GM12878 (cell line): ENCODE results near the gene CLDN16. TPM values are rescaled to one million over a fixed set of nuclear protein-coding genes. Genes with fewer than 3 reads are reported as not detected.

Source experiments
- ATAC-seq: fragments of 200-7000 bp; cut with Tn5 transposase; 3 replicates; pipeline ENCODE4 v1.9.1; 2020; ENCODE audit warnings: mild to moderate bottlenecking, moderate library complexity
- BruUV-seq: library from RNA; stranded (reverse); fragments of 400-500 nt; replicated peaks from 2 replicates; lab custom pipeline; 2021; lab: Mats Ljungman, UMichigan
- CTCF ChIA-PET: fragments of 300-600 bp; sonication (Branson Sonifier 250); formaldehyde crosslinking; extraction: SDS; loops from one replicate; lab custom pipeline; 2021; ENCODE audit warnings: inconsistent platforms; lab: Yijun Ruan, JAX
- POLR2A ChIA-PET: fragments of 350-600 bp; formaldehyde crosslinking; extraction: SDS; loops from one replicate; lab custom pipeline; 2021; ENCODE audit warnings: inconsistent platforms; lab: Charles Lee
- RAD21 ChIA-PET: fragments of 300-600 bp; sonication (Branson Sonifier 250); formaldehyde crosslinking; loops from one replicate; lab custom pipeline; 2023; ENCODE audit warnings: antibody characterized with exemption; ENCODE audit not compliant: unreplicated experiment; lab: Charles Lee
- SMC1A ChIA-PET: fragments of 300-600 bp; sonication (Branson Sonifier 250); formaldehyde crosslinking; loops from one replicate; lab custom pipeline; 2023; ENCODE audit not compliant: unreplicated experiment, uncharacterized antibody; lab: Charles Lee
- DNase-seq: peaks from one replicate; pipeline ENCODE4 v3.0.0-alpha.2; 2011; ENCODE audit warnings: low read depth, low spot score
- FAIRE-seq: peaks from 3 replicates; lab custom pipeline; 2011; peaks lifted over from hg19 to GRCh38; lab: Jason Lieb, UNC
- H2AFZ ChIP-seq: 2 replicates; pipeline ENCODE4 v1.6.0; 2011; ENCODE audit warnings: low read depth, low read length, control low read depth; ENCODE audit not compliant: control insufficient read depth
- H3K27ac ChIP-seq: 2 replicates; pipeline ENCODE4 v1.5.1; 2011; ENCODE audit warnings: control low read depth; ENCODE audit not compliant: control insufficient read depth, insufficient read depth
- H3K27me3 ChIP-seq, 2 experiments: replicated peaks in 1 of 2; 2 replicates each; pipeline versions ENCODE4 v1.6.0 to v1.6.1; 2011; ENCODE audit warnings: low read length in 1 of 2; ENCODE audit not compliant: control insufficient read depth in 2 of 2, insufficient read depth in 2 of 2
- H3K36me3 ChIP-seq, 2 experiments: 2 replicates each; pipeline ENCODE4 v1.5.1; 2011; ENCODE audit warnings: low read length in 1 of 2; ENCODE audit not compliant: control insufficient read depth in 2 of 2, insufficient read depth in 2 of 2
- H3K4me1 ChIP-seq: 2 replicates; pipeline ENCODE4 v1.6.1; 2011; ENCODE audit warnings: mild to moderate bottlenecking, low read length, moderate library complexity, mixed read lengths; ENCODE audit not compliant: control insufficient read depth, insufficient read depth
- H3K4me2 ChIP-seq: 2 replicates; pipeline ENCODE4 v1.6.0; 2011; ENCODE audit warnings: control low read depth; ENCODE audit not compliant: control insufficient read depth, insufficient read depth
- H3K4me3 ChIP-seq: fragments of 200-600 bp; sonication (generic); 2 replicates; pipeline ENCODE4 v1.5.1; 2016
- H3K79me2 ChIP-seq: 2 replicates; pipeline ENCODE4 v1.6.0; 2011; ENCODE audit warnings: low read length; ENCODE audit not compliant: control insufficient read depth, insufficient read depth
- H3K9ac ChIP-seq: 2 replicates; pipeline ENCODE4 v1.8.0; 2011; ENCODE audit warnings: low read length, control low read depth, mixed read lengths; ENCODE audit not compliant: control insufficient read depth, insufficient read depth
- H3K9me3 ChIP-seq: replicated peaks from 3 replicates; pipeline ENCODE4 v1.5.1; 2011; ENCODE audit warnings: mild to moderate bottlenecking, low read length; ENCODE audit not compliant: control insufficient read depth, insufficient read depth
- H4K20me1 ChIP-seq: 2 replicates; pipeline ENCODE4 v1.6.0; 2011; ENCODE audit not compliant: control insufficient read depth, insufficient read depth
- ATF7 ChIP-seq: fragments of 450-650 bp; IDR thresholded peaks from 2 replicates; pipeline ENCODE4 v1.6.1; 2016; ENCODE audit warnings: low read depth, mild to moderate bottlenecking
- E2F8 ChIP-seq: fragments of 450-650 bp; IDR thresholded peaks from 2 replicates; pipeline ENCODE4 v1.6.1; 2018; ENCODE audit warnings: mild to moderate bottlenecking, low read depth, moderate library complexity; ENCODE audit not compliant: partially characterized antibody
- EZH2 ChIP-seq: IDR thresholded peaks from 2 replicates; pipeline ENCODE4 v1.6.1; 2012; ENCODE audit warnings: low read depth, mild to moderate bottlenecking, control low read depth, inconsistent platforms, low read length, borderline replicate concordance; ENCODE audit not compliant: control insufficient read depth
- IKZF1 ChIP-seq: fragments of 450-650 bp; conservative IDR thresholded peaks from 2 replicates; pipeline ENCODE4 v1.6.1; 2017; ENCODE audit warnings: antibody characterized with exemption, mild to moderate bottlenecking
- NFXL1 ChIP-seq: fragments of 450-650 bp; IDR thresholded peaks from 2 replicates; pipeline ENCODE4 v1.6.1; 2017; ENCODE audit warnings: antibody characterized with exemption, mild to moderate bottlenecking, borderline replicate concordance
- PML ChIP-seq: IDR thresholded peaks from 2 replicates; pipeline ENCODE4 v1.6.1; 2012; ENCODE audit warnings: low read length, inconsistent platforms
- RB1 ChIP-seq: fragments of 450-650 bp; formaldehyde crosslinking; IDR thresholded peaks from 2 replicates; pipeline ENCODE4 v1.6.1; 2017; ENCODE audit warnings: mild to moderate bottlenecking, borderline replicate concordance
- ZNF622 ChIP-seq: fragments of 450-650 bp; IDR thresholded peaks from 2 replicates; pipeline ENCODE4 v1.6.1; 2017; ENCODE audit warnings: mild to moderate bottlenecking, inconsistent platforms
- WGBS: methylation state at CpG from one replicate; pipeline ENCODE4 v1.1.6; 2016; ENCODE audit warnings: low lambda C conversion rate; ENCODE audit not compliant: insufficient replicate concordance, insufficient coverage; ENCODE audit errors: missing lambda C conversion rate; 5-methylcytosine and 5-hydroxymethylcytosine counted together
- in situ Hi-C: fragments of 300-500 bp; cut with MboI; formaldehyde crosslinking; loops from 9 replicates; pipeline ENCODE4 v1.14.3; 2018; ENCODE audit warnings: mixed read lengths
- intact Hi-C: fragments of 100-400 bp; cut with micrococcal nuclease; formaldehyde crosslinking; loops from one replicate; pipeline ENCODE4 v1.14.2; 2022; ENCODE audit not compliant: unreplicated experiment
- polyA plus RNA-seq, 11 experiments: library from polyadenylated mRNA; depleted of rRNA in 4 of 11; unstranded in 6 of 11; stranded (reverse) in 5 of 11; fragments of >200 nt; fragmentation: Nextera tagmentation in 4 of 11; fragmentation: Illumina TruSeq in 1 of 11; extraction: Ambion mirVana in 4 of 11; extraction: Trizol in 1 of 11; gene quantifications; 1 replicate in 1 of 11; 2 replicates in 10 of 11; pipeline versions ENCODE4 v1.2.1 to v1.2.3, GENCODE V29; 2011 to 2016; ENCODE audit warnings: inconsistent platforms in 2 of 11, missing spikeins in 2 of 11, low read depth in 1 of 11
- total RNA-seq, 4 experiments: library from RNA; depleted of rRNA in 3 of 4; stranded (reverse); fragments of >200 nt in 3 of 4; fragmentation: Illumina TruSeq in 1 of 4; extraction: Trizol in 1 of 4; gene quantifications; 2 replicates each; pipeline versions ENCODE4 v1.2.1 to v1.2.3, GENCODE V29; 2013 to 2021
- TF ChIP-seq, protein P1 (sequence below): fragments of 450-650 bp; IDR thresholded peaks from 2 replicates; pipeline ENCODE4 v1.6.1; 2017; ENCODE audit warnings: borderline replicate concordance
- TF ChIP-seq, protein P2 (sequence below): fragments of 450-650 bp; formaldehyde crosslinking; IDR thresholded peaks from 2 replicates; pipeline ENCODE4 v1.5.0; 2022; ENCODE audit warnings: mild to moderate bottlenecking, missing genetic modification characterization

The CLDN16 gene
- total and polyA plus RNA-seq, 10 of the 15 experiments (the other 5 are each of a cell fraction or from before 2014, with no cell fraction given), result 3.2 to 26.6 (median 4.0) TPM

GRCh38 chr3:190345027-190345821 lies 42.7 kb upstream of the CLDN16 start (continued):
- TF ChIP-seq E2F8 (no peak), ATF7 (no peak), NFXL1 (no peak), IKZF1 (peak; percentile 35; the same call in 1 of the 2 replicates)

GRCh38 chr3:190345878-190346277 lies 42.1 kb upstream of the CLDN16 start:
- CTCF ChIA-PET, result interaction anchor here (1.1 to 2.1 kb wide), 6 partner anchors 16 to 385 kb away, joined by 3 to 6 read pairs (median 4); no protein-coding TSS in a partner anchor
- H3K4me2 ChIP-seq, result no peak overlapping the region
- no peaks in the 10 kb centered on the region for H3K36me3 ChIP-seq
- H3K79me2 ChIP-seq, result no peaks in the 10 kb centered on the region
- intact Hi-C loops, result no loop called here
- no peaks in the 10 kb centered on the region for H3K4me1 ChIP-seq
- BruUV-seq, result no TSS peak
- no peaks in the 10 kb centered on the region for H4K20me1 ChIP-seq
- ATAC-seq (peak; percentile 34), DNase-seq (no peak), FAIRE-seq (no peak)
- 67% methylated on average over 4 of the region's 4 CpGs for WGBS
- H3K9me3 ChIP-seq, result no peaks in the 10 kb centered on the region; the same call in 2 of the 3 replicates
- H3K9ac ChIP-seq, result no peak overlapping the region
- H2AFZ ChIP-seq, result no peak overlapping the region
- H3K4me3 ChIP-seq, result no peak overlapping the region
- POLR2A ChIA-PET, result interaction anchor here (0.9 to 1.4 kb wide), 2 partner anchors 11 kb away, joined by 3 to 4 read pairs; no protein-coding TSS in a partner anchor
- no peaks in the 10 kb centered on the region for H3K27me3 ChIP-seq
- RAD21 ChIA-PET, result interaction anchor here (0.8 to 1.7 kb wide), 5 partner anchors 11 to 384 kb away, joined by 3 to 9 read pairs (median 4); no protein-coding TSS in a partner anchor
- H3K27ac ChIP-seq, result no peak overlapping the region
- SMC1A ChIA-PET, result interaction anchor here (1.0 to 2.4 kb wide), 9 partner anchors 10 to 225 kb away, joined by 3 to 14 read pairs (median 6); no protein-coding TSS in a partner anchor
- in situ Hi-C loops, result no loop called here
- TF ChIP-seq, protein P1, sequence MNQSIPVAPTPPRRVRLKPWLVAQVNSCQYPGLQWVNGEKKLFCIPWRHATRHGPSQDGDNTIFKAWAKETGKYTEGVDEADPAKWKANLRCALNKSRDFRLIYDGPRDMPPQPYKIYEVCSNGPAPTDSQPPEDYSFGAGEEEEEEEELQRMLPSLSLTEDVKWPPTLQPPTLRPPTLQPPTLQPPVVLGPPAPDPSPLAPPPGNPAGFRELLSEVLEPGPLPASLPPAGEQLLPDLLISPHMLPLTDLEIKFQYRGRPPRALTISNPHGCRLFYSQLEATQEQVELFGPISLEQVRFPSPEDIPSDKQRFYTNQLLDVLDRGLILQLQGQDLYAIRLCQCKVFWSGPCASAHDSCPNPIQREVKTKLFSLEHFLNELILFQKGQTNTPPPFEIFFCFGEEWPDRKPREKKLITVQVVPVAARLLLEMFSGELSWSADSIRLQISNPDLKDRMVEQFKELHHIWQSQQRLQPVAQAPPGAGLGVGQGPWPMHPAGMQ, result no peak
- no peak for TF ChIP-seq RB1
- TF ChIP-seq, protein P2, sequence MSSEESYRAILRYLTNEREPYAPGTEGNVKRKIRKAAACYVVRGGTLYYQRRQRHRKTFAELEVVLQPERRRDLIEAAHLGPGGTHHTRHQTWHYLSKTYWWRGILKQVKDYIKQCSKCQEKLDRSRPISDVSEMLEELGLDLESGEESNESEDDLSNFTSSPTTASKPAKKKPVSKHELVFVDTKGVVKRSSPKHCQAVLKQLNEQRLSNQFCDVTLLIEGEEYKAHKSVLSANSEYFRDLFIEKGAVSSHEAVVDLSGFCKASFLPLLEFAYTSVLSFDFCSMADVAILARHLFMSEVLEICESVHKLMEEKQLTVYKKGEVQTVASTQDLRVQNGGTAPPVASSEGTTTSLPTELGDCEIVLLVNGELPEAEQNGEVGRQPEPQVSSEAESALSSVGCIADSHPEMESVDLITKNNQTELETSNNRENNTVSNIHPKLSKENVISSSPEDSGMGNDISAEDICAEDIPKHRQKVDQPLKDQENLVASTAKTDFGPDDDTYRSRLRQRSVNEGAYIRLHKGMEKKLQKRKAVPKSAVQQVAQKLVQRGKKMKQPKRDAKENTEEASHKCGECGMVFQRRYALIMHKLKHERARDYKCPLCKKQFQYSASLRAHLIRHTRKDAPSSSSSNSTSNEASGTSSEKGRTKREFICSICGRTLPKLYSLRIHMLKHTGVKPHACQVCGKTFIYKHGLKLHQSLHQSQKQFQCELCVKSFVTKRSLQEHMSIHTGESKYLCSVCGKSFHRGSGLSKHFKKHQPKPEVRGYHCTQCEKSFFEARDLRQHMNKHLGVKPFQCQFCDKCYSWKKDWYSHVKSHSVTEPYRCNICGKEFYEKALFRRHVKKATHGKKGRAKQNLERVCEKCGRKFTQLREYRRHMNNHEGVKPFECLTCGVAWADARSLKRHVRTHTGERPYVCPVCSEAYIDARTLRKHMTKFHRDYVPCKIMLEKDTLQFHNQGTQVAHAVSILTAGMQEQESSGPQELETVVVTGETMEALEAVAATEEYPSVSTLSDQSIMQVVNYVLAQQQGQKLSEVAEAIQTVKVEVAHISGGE (CRISPR knock-in tag), result no peak
- no peak for TF ChIP-seq NFXL1
- no peak for TF ChIP-seq EZH2
- no peak for TF ChIP-seq ZNF622
- TF ChIP-seq PML, result no peak
